ENCODE results near the gene LRRC4B.
"Not testable (repeated sequence)": the region's sequence is repeated elsewhere in the genome, so short reads cannot be mapped to it uniquely, and the experiment has no call there.

LRRC4B gene

GRCh38 chr19:50536662-50537305 is 31.5 kb downstream of the LRRC4B start:
- peaks cover 7% of the 10 kb centered on the region for H3K36me3 Mint-ChIP-seq
- peaks cover 19% of the 10 kb centered on the region for H3K27me3 Mint-ChIP-seq
- H3K4me1 Mint-ChIP-seq: peaks cover 4% of the 10 kb centered on the region
- peaks cover 12% of the 10 kb centered on the region for H3K9me3 Mint-ChIP-seq
- no peak overlapping the region for H3K4me3 Mint-ChIP-seq
- H3K27ac Mint-ChIP-seq: no peak overlapping the region
- no peak for DNase-seq (ENCODE audit: low spot score in 2 of 2)
- no peak for ATAC-seq (ENCODE audit: low read depth)

GRCh38 chr19:50535672-50536187 is 32.5 kb downstream of the LRRC4B start:
- no peak overlapping the region for H3K4me3 Mint-ChIP-seq
- no peak overlapping the region for H3K27ac Mint-ChIP-seq
- ATAC-seq (ENCODE audit: low read depth) (no peak), DNase-seq (ENCODE audit: low spot score in 2 of 2) (no peak)
- H3K36me3 Mint-ChIP-seq: peaks cover 7% of the 10 kb centered on the region
- peaks cover 21% of the 10 kb centered on the region for H3K27me3 Mint-ChIP-seq
- H3K9me3 Mint-ChIP-seq: peaks cover 12% of the 10 kb centered on the region
- peaks cover 4% of the 10 kb centered on the region for H3K4me1 Mint-ChIP-seq

- peaks cover 7% of the 10 kb centered on the region for H3K36me3 Mint-ChIP-seq
- H3K27me3 Mint-ChIP-seq: peaks cover 27% of the 10 kb centered on the region
- no peak overlapping the region for H3K27ac Mint-ChIP-seq
- H3K4me3 Mint-ChIP-seq: no peak overlapping the region
- DNase-seq (ENCODE audit: low spot score in 2 of 2) (no peak), ATAC-seq (ENCODE audit: low read depth) (peak; percentile 39)
- H3K4me1 Mint-ChIP-seq: peaks cover 4% of the 10 kb centered on the region
- peaks cover 12% of the 10 kb centered on the region for H3K9me3 Mint-ChIP-seq
These were observed 33.8 kb downstream of the LRRC4B start for GRCh38 chr19:50534478-50534877.

- Mint-ChIP-seq H3K36me3 (peaks cover 7% of the 10 kb centered on the region), H3K27me3 (peaks cover 29% of the 10 kb centered on the region), H3K9me3 (peaks cover 12% of the 10 kb centered on the region), H3K4me3 (no peak overlapping the region), H3K4me1 (peaks cover 4% of the 10 kb centered on the region), H3K27ac (no peak overlapping the region)
- DNase-seq (ENCODE audit: low spot score in 2 of 2) (no peak), ATAC-seq (ENCODE audit: low read depth) (no peak)
These were observed 35.3 kb downstream of the LRRC4B start for GRCh38 chr19:50532952-50533351.

- Mint-ChIP-seq H3K4me1 (no peaks in the 10 kb centered on the region), H3K27me3 (peaks cover 28% of the 10 kb centered on the region), H3K27ac (no peak overlapping the region), H3K36me3 (peaks cover 7% of the 10 kb centered on the region), H3K4me3 (no peak overlapping the region), H3K9me3 (peaks cover 12% of the 10 kb centered on the region)
- DNase-seq (ENCODE audit: low spot score in 2 of 2) (no peak), ATAC-seq (ENCODE audit: low read depth) (no peak)
These were observed 37.0 kb downstream of the LRRC4B start for GRCh38 chr19:50531171-50531612.

GRCh38 chr19:50528052-50528451 is 40.2 kb downstream of the LRRC4B start:
- peaks cover 21% of the 10 kb centered on the region for H3K27me3 Mint-ChIP-seq
- ATAC-seq (ENCODE audit: low read depth); H3K36me3 Mint-ChIP-seq; DNase-seq (ENCODE audit: low spot score in 2 of 2); H3K27ac Mint-ChIP-seq; H3K4me3 Mint-ChIP-seq; H3K4me1 Mint-ChIP-seq; H3K9me3 Mint-ChIP-seq: not testable (repeated sequence)

GRCh38 chr19:50522881-50523280 is 45.4 kb downstream of the LRRC4B start:
- Mint-ChIP-seq H3K36me3 (no peaks in the 10 kb centered on the region), H3K4me3 (no peak overlapping the region), H3K27me3 (peaks cover 4% of the 10 kb centered on the region), H3K9me3 (no peaks in the 10 kb centered on the region), H3K4me1 (no peaks in the 10 kb centered on the region), H3K27ac (no peak overlapping the region)
- no peak for DNase-seq (ENCODE audit: low spot score in 2 of 2)
- ATAC-seq (ENCODE audit: low read depth): no peak

GRCh38 chr19:50520822-50521465 is 47.3 kb downstream of the LRRC4B start:
- no peak for DNase-seq (ENCODE audit: low spot score in 2 of 2)
- Mint-ChIP-seq H3K36me3 (no peaks in the 10 kb centered on the region), H3K4me3 (no peak overlapping the region), H3K27me3 (no peaks in the 10 kb centered on the region), H3K27ac (no peak overlapping the region), H3K4me1 (no peaks in the 10 kb centered on the region), H3K9me3 (no peaks in the 10 kb centered on the region)
- no peak for ATAC-seq (ENCODE audit: low read depth)

- ATAC-seq (ENCODE audit: low read depth) (no peak), DNase-seq (ENCODE audit: low spot score in 2 of 2) (no peak)
- no peak overlapping the region for H3K4me3 Mint-ChIP-seq
- peaks cover 3% of the 10 kb centered on the region for H3K4me1 Mint-ChIP-seq
- peaks cover 5% of the 10 kb centered on the region for H3K27me3 Mint-ChIP-seq
- no peak overlapping the region for H3K27ac Mint-ChIP-seq
- H3K36me3 Mint-ChIP-seq: no peaks in the 10 kb centered on the region
- no peaks in the 10 kb centered on the region for H3K9me3 Mint-ChIP-seq
These were observed 49.1 kb downstream of the LRRC4B start for GRCh38 chr19:50519006-50519575.

GRCh38 chr19:50518091-50519005 is 49.9 kb downstream of the LRRC4B start:
- H3K27me3 Mint-ChIP-seq: peaks cover 8% of the 10 kb centered on the region
- ATAC-seq (ENCODE audit: low read depth) (no peak), DNase-seq (ENCODE audit: low spot score in 2 of 2) (no peak)
- H3K9me3 Mint-ChIP-seq: no peaks in the 10 kb centered on the region
- no peaks in the 10 kb centered on the region for H3K36me3 Mint-ChIP-seq
- no peak overlapping the region for H3K4me3 Mint-ChIP-seq
- H3K4me1 Mint-ChIP-seq: peaks cover 4% of the 10 kb centered on the region
- no peak overlapping the region for H3K27ac Mint-ChIP-seq

- H3K4me3 Mint-ChIP-seq: no peak overlapping the region
- ATAC-seq (ENCODE audit: low read depth) (no peak), DNase-seq (ENCODE audit: low spot score in 2 of 2) (no peak)
- H3K9me3 Mint-ChIP-seq: no peaks in the 10 kb centered on the region
- peaks cover 10% of the 10 kb centered on the region for H3K27me3 Mint-ChIP-seq
- H3K36me3 Mint-ChIP-seq: no peaks in the 10 kb centered on the region
- H3K27ac Mint-ChIP-seq: no peak overlapping the region
- peaks cover 7% of the 10 kb centered on the region for H3K4me1 Mint-ChIP-seq
These were observed 50.5 kb downstream of the LRRC4B start for GRCh38 chr19:50517704-50518075.

- ATAC-seq (ENCODE audit: low read depth) (no peak), DNase-seq (ENCODE audit: low spot score in 2 of 2) (no peak)
- Mint-ChIP-seq H3K27ac (no peak overlapping the region), H3K27me3 (peaks cover 10% of the 10 kb centered on the region), H3K4me3 (no peak overlapping the region), H3K4me1 (peaks cover 7% of the 10 kb centered on the region), H3K9me3 (no peaks in the 10 kb centered on the region), H3K36me3 (no peaks in the 10 kb centered on the region)
These were observed 51.1 kb downstream of the LRRC4B start for GRCh38 chr19:50516964-50517703.

GRCh38 chr19:50516456-50516855 is 51.8 kb downstream of the LRRC4B start:
- no peak overlapping the region for H3K4me3 Mint-ChIP-seq
- no peak overlapping the region for H3K27ac Mint-ChIP-seq

More at GRCh38 chr19:50516456-50516855, 51.8 kb downstream of the LRRC4B start:
- DNase-seq (ENCODE audit: low spot score in 2 of 2): no peak
- Mint-ChIP-seq H3K27me3 (peaks cover 10% of the 10 kb centered on the region), H3K36me3 (peaks cover 2% of the 10 kb centered on the region), H3K4me1 (peaks cover 12% of the 10 kb centered on the region), H3K9me3 (no peaks in the 10 kb centered on the region)
- ATAC-seq (ENCODE audit: low read depth): no peak
